BE2C (cell line): Measurements from ENCODE around the gene ADGRL3.

Experiments
- DNase-seq: peaks from one replicate; pipeline ENCODE4 v3.0.0-alpha.2; 2020
- H3K27me3 ChIP-seq: fragments of 250-450 bp; sonication (Bioruptor Pico); 2 replicates; pipeline ENCODE4 v1.5.1; 2020; ENCODE audit warnings: mild to moderate bottlenecking
- H3K36me3 ChIP-seq: fragments of 250-450 bp; sonication (Bioruptor Pico); 2 replicates; pipeline ENCODE4 v1.5.1; 2020; ENCODE audit warnings: mild to moderate bottlenecking
- H3K4me1 ChIP-seq: fragments of 250-450 bp; sonication (Bioruptor Pico); 2 replicates; pipeline ENCODE4 v1.5.1; 2020
- H3K4me3 ChIP-seq: 2 replicates; pipeline ENCODE4 v1.5.1; 2011; ENCODE audit warnings: low read depth, low read length
- H3K9me3 ChIP-seq: fragments of 250-450 bp; sonication (Bioruptor Pico); 2 replicates; pipeline ENCODE4 v1.5.1; 2020
- TF ChIP-seq, protein P1 (sequence below): IDR thresholded peaks from 2 replicates; pipeline ENCODE4 v1.5.1; 2012; ENCODE audit warnings: mild to moderate bottlenecking, low read depth, low read length

The ADGRL3 gene

GRCh38 chr4:61824454-61824853, 624.3 kb downstream of the ADGRL3 start:
- TF ChIP-seq, protein P1, sequence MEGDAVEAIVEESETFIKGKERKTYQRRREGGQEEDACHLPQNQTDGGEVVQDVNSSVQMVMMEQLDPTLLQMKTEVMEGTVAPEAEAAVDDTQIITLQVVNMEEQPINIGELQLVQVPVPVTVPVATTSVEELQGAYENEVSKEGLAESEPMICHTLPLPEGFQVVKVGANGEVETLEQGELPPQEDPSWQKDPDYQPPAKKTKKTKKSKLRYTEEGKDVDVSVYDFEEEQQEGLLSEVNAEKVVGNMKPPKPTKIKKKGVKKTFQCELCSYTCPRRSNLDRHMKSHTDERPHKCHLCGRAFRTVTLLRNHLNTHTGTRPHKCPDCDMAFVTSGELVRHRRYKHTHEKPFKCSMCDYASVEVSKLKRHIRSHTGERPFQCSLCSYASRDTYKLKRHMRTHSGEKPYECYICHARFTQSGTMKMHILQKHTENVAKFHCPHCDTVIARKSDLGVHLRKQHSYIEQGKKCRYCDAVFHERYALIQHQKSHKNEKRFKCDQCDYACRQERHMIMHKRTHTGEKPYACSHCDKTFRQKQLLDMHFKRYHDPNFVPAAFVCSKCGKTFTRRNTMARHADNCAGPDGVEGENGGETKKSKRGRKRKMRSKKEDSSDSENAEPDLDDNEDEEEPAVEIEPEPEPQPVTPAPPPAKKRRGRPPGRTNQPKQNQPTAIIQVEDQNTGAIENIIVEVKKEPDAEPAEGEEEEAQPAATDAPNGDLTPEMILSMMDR = no peak
- H3K9me3 ChIP-seq = no peaks in the 10 kb centered on the region
- H3K4me1 ChIP-seq = no peaks in the 10 kb centered on the region; the same call in 1 of the 2 replicates
- DNase-seq = no peak
- no peaks in the 10 kb centered on the region for H3K27me3 ChIP-seq
- no peak overlapping the region for H3K4me3 ChIP-seq
- no peaks in the 10 kb centered on the region for H3K36me3 ChIP-seq

- H3K36me3 ChIP-seq = no peaks in the 10 kb centered on the region
- H3K27me3 ChIP-seq = no peaks in the 10 kb centered on the region
- DNase-seq = no peak
- no peak overlapping the region for H3K4me3 ChIP-seq
- TF ChIP-seq, protein P1 = no peak
- H3K4me1 ChIP-seq = no peaks in the 10 kb centered on the region; the same call in 1 of the 2 replicates
- no peaks in the 10 kb centered on the region for H3K9me3 ChIP-seq
These were observed 627.8 kb downstream of the ADGRL3 start for GRCh38 chr4:61827907-61828391.

- H3K27me3 ChIP-seq = no peaks in the 10 kb centered on the region
- TF ChIP-seq, protein P1 = no peak
- no peak for DNase-seq
- H3K9me3 ChIP-seq = no peaks in the 10 kb centered on the region
- H3K36me3 ChIP-seq = no peaks in the 10 kb centered on the region
- no peak overlapping the region for H3K4me3 ChIP-seq
- no peaks in the 10 kb centered on the region; the same call in 1 of the 2 replicates for H3K4me1 ChIP-seq
These were observed 628.8 kb downstream of the ADGRL3 start for GRCh38 chr4:61828960-61829359.

DNA sequence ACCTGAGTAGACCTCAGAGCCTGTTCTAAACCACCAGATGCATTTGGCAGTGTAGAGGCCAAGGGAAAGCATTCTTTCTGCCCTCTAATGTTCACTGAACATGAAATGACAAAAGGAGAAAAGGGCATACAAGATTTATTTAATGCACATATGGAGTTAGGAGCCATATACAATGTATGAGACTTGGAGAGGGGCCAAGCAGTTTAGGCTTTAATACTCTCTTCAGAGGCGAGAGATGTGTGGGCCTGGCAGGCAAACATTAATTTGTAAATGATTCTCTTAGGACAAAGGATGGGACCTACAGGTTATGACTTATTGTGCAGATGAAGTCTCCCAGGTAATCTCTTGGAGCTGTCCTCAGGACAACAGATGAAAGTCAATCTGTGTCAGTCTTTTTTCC, 631.9 kb downstream of the ADGRL3 start:
- Histone ChIP-seq H3K4me3 (no peak overlapping the region), H3K4me1 (no peaks in the 10 kb centered on the region; the same call in 1 of the 2 replicates), H3K27me3 (no peaks in the 10 kb centered on the region), H3K9me3 (no peaks in the 10 kb centered on the region), H3K36me3 (no peaks in the 10 kb centered on the region)
- no peak for DNase-seq
- TF ChIP-seq, protein P1 = no peak

DNA sequence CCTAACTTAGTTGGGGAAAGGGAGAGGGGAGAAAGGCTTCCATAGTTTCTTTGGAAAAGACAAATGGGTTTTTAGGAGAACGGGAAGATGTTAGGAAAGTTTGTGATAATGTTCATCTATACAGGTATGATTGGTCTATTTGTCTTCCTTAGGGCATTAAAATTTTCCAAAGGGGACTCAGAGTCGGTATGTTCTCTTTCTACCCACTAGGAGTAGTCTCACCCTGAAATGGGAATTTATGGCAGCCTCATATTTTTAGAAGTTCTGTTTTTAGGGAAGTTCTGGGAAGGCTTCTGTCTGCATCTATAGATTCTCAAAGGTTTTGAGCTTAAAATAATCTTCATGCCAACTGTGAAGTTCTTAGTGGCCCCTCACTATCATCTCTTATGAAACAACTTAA, 637.3 kb downstream of the ADGRL3 start:
- no peak overlapping the region for H3K4me3 ChIP-seq

GRCh38 chr4:61838072-61838471, 637.9 kb downstream of the ADGRL3 start:
- H3K4me1 ChIP-seq = no peaks in the 10 kb centered on the region

More for the DNA sequence above, 637.3 kb downstream of the ADGRL3 start:
- no peak for DNase-seq
- no peaks in the 10 kb centered on the region for H3K27me3 ChIP-seq
- H3K9me3 ChIP-seq = no peaks in the 10 kb centered on the region
- no peaks in the 10 kb centered on the region for H3K36me3 ChIP-seq
- no peaks in the 10 kb centered on the region for H3K4me1 ChIP-seq
- TF ChIP-seq, protein P1 = no peak

More at GRCh38 chr4:61838072-61838471, 637.9 kb downstream of the ADGRL3 start:
- H3K4me3 ChIP-seq = no peak overlapping the region
- no peaks in the 10 kb centered on the region for H3K36me3 ChIP-seq
- no peaks in the 10 kb centered on the region for H3K9me3 ChIP-seq
- H3K27me3 ChIP-seq = no peaks in the 10 kb centered on the region
- no peak for DNase-seq
- TF ChIP-seq, protein P1 = no peak
